Thymus (tissue), 11 donors: ENCODE data around the gene FUT3. TPM values are rescaled to one million over a fixed set of nuclear protein-coding genes. Genes with fewer than 3 reads are reported as not detected.

ENCODE experiments used
- DNase-seq, 9 donors: peaks; one replicate each; pipeline ENCODE4 v3.0.0-alpha.2; 2013; ENCODE audit warnings: low spot score in 9 of 9, low read depth in 6 of 9, missing footprints in 1 of 9
- H3K27ac ChIP-seq, 2 donors: one replicate each; pipeline ENCODE4 v1.5.1; 2013; ENCODE audit warnings: control low read depth in 1 of 2, low read depth in 1 of 2, low read length in 1 of 2, mild to moderate bottlenecking in 1 of 2, moderate library complexity in 1 of 2
- H3K27me3 ChIP-seq, 2 donors: one replicate each; pipeline ENCODE4 v1.5.1; 2013; ENCODE audit warnings: low read length in 1 of 2; ENCODE audit not compliant: control insufficient read depth in 2 of 2, insufficient read depth in 1 of 2
- H3K36me3 ChIP-seq, 2 donors: one replicate each; pipeline ENCODE4 v1.5.1; 2013; ENCODE audit warnings: low read length in 1 of 2, mild to moderate bottlenecking in 1 of 2, moderate library complexity in 1 of 2; ENCODE audit not compliant: control insufficient read depth in 2 of 2, insufficient read depth in 2 of 2
- H3K4me1 ChIP-seq, 2 donors: one replicate each; pipeline ENCODE4 v1.5.1; 2013; ENCODE audit warnings: low read length in 2 of 2; ENCODE audit not compliant: control insufficient read depth in 2 of 2, insufficient read depth in 2 of 2
- H3K4me3 ChIP-seq, 2 donors: one replicate each; pipeline ENCODE4 v1.5.1; 2013; ENCODE audit warnings: low read length in 2 of 2, control low read depth in 1 of 2, mild to moderate bottlenecking in 1 of 2
- H3K9me3 ChIP-seq, 2 donors: one replicate each; pipeline ENCODE4 v1.5.1; 2013; ENCODE audit warnings: low read length in 1 of 2, mild to moderate bottlenecking in 1 of 2; ENCODE audit not compliant: control insufficient read depth in 2 of 2, insufficient read depth in 1 of 2
- WGBS: extraction: QIAGEN DNeasy Blood & Tissue Kit; methylation state at CpG from one replicate; pipeline ENCODE4 v1.1.7; 2013; 5-methylcytosine and 5-hydroxymethylcytosine counted together
- polyA plus RNA-seq: library from polyadenylated mRNA; stranded (reverse); fragments of 200-250 nt; gene quantifications from one replicate; pipeline ENCODE4 v1.2.3, GENCODE V29; 2013
- total RNA-seq: library from RNA; stranded (reverse); fragments of 120-200 nt; gene quantifications from one replicate; pipeline ENCODE4 v1.2.4, GENCODE V29; 2013
- donor health status: healthy.

Gene FUT3
- total and polyA plus RNA-seq, 2 donors, result 0.19 to 2.9 TPM

GRCh38 chr19:5873617-5874199 lies 22.5 kb upstream of the FUT3 start:
- no peak for DNase-seq
- Histone ChIP-seq H3K4me3 (no peak overlapping the region), H3K27ac (no peak overlapping the region), H3K4me1 (no peaks in the 10 kb centered on the region), H3K36me3 (no peaks in the 10 kb centered on the region), H3K27me3 (peaks cover 0 to 14% of the 10 kb centered on the region in 2 donors), H3K9me3 (no peaks in the 10 kb centered on the region)
- WGBS, result 96% methylated on average over 12 of the region's 12 CpGs

- H3K4me3 ChIP-seq, result no peak overlapping the region
- DNase-seq, result no peak
- H3K9me3 ChIP-seq, result no peaks in the 10 kb centered on the region
- no peaks in the 10 kb centered on the region for H3K4me1 ChIP-seq
- WGBS, result 90% methylated on average over 12 of the region's 12 CpGs
- no peaks in the 10 kb centered on the region for H3K27me3 ChIP-seq
- H3K27ac ChIP-seq, result no peak overlapping the region
- no peaks in the 10 kb centered on the region for H3K36me3 ChIP-seq
Measured at GRCh38 chr19:5870986-5871394, 19.7 kb upstream of the FUT3 start.

- no peaks in the 10 kb centered on the region for H3K36me3 ChIP-seq
- H3K27ac ChIP-seq, result no peak overlapping the region
- 89% methylated on average over 31 of the region's 31 CpGs for WGBS
- no peaks in the 10 kb centered on the region for H3K27me3 ChIP-seq
- H3K4me1 ChIP-seq, result no peaks in the 10 kb centered on the region
- no peak overlapping the region for H3K4me3 ChIP-seq
- H3K9me3 ChIP-seq, result no peaks in the 10 kb centered on the region
- no peak for DNase-seq
Measured at GRCh38 chr19:5867201-5868136, 16.2 kb upstream of the FUT3 start.

DNA sequence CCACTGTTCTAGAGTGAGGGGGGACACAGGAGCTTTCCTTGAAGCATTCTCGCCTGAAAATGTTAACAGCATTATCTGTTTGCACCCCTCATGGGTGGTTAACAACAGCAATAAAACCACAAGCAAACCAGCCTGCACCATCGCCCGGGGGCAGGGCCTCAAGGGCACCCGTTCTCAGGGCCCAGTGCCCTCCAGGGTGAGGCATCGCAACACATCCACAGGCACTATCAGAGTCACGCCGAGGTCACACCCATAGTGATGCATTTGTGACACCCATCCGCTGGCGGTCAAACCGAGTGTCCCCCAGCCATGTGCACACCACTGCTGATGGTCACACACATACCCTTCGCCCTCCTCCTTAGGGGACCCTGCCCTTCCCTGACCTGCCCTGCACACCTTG lies 14.5 kb upstream of the FUT3 start:
- H3K4me3 ChIP-seq, result no peak overlapping the region
- no peaks in the 10 kb centered on the region for H3K27me3 ChIP-seq
- H3K27ac ChIP-seq, result no peak overlapping the region
- WGBS, result 91% methylated on average over 11 of the region's 11 CpGs
- no peak for DNase-seq
- no peaks in the 10 kb centered on the region for H3K4me1 ChIP-seq
- no peaks in the 10 kb centered on the region for H3K36me3 ChIP-seq
- no peaks in the 10 kb centered on the region for H3K9me3 ChIP-seq

DNA sequence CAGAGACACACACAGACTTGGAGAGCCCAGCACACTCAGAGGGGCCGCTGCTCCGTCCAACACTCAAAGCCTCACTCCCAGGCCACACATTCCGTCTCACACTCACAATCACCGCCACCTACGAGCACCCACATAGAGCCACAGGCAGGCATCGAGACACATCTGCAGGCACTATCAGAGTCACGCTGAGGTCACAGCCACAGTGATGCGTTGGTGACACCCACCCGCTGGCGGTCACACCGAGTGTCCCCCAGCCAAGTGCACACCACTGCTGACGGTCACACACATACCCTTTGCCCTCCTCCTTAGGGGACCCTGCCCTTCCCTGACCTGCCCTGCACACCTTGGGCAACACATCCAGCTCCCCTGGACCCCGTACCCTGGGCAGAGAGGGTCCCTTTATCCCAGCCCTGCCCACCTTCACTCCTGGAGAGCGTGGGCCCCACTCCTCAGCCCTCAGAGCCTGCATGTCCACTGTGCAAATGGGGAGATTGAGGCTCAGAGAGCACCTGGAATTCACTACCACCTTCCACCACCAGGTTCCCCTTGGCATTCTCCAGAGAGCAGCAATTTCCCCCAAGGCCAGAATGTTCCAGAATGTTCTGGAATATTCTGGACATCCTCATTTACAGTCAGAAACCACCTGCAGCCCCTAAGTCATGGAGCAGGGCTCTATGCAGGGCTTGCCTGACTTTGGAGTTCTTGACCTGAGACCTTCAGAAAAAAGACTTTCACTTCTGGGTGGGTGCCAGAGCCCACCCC lies 13.7 kb upstream of the FUT3 start:
- Histone ChIP-seq H3K4me3 (no peak overlapping the region), H3K36me3 (no peaks in the 10 kb centered on the region), H3K9me3 (no peaks in the 10 kb centered on the region), H3K27ac (no peak overlapping the region), H3K27me3 (no peaks in the 10 kb centered on the region), H3K4me1 (no peaks in the 10 kb centered on the region)
- DNase-seq, result peak in 1 of 9 donors; percentile 6
- WGBS, result 94% methylated on average over 14 of the region's 14 CpGs

DNA sequence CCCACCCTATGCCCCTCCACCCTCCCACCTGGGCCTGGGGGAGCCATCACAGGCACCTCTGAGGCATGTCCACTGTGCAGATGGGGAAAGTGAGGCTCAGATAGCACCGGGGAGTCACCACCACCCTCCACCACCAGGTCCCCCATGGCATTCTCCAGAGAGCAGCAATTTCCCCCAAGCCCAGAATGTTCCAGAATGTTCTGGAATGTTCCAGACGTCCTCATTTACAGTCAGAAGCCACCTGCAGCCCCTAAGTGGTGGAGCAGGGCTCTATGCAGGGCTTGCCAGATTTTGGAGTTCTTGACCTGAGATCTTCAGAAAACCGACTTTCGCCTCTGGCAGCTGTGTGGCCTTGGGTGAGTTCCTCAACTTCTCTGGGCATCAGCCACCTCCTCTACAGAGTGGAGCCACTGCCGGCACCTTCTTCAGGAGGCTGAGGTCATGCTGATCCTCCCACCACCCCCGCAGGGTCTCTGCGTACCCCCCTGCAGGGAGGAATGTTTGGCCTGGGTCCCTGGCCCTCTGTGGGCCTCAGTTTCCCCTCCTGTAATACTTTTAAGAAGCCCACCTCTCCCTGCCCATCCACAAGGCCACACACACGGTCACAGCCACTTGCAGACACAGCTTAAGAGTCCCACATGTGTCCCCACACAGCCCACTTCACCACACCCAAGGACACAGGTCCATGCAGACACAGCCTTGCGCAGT lies 12.9 kb upstream of the FUT3 start:
- 91% methylated on average over 9 of the region's 9 CpGs for WGBS
- Histone ChIP-seq H3K4me3 (no peak overlapping the region), H3K4me1 (no peaks in the 10 kb centered on the region)

GRCh38 chr19:5863030-5863665 lies 11.9 kb upstream of the FUT3 start:
- WGBS, result 77% methylated on average over 11 of the region's 11 CpGs
- no peak for DNase-seq

More for the DNA sequence above, 12.9 kb upstream of the FUT3 start:
- no peak for DNase-seq
- Histone ChIP-seq H3K36me3 (no peaks in the 10 kb centered on the region), H3K9me3 (no peaks in the 10 kb centered on the region), H3K27ac (no peak overlapping the region), H3K27me3 (no peaks in the 10 kb centered on the region)

DNA sequence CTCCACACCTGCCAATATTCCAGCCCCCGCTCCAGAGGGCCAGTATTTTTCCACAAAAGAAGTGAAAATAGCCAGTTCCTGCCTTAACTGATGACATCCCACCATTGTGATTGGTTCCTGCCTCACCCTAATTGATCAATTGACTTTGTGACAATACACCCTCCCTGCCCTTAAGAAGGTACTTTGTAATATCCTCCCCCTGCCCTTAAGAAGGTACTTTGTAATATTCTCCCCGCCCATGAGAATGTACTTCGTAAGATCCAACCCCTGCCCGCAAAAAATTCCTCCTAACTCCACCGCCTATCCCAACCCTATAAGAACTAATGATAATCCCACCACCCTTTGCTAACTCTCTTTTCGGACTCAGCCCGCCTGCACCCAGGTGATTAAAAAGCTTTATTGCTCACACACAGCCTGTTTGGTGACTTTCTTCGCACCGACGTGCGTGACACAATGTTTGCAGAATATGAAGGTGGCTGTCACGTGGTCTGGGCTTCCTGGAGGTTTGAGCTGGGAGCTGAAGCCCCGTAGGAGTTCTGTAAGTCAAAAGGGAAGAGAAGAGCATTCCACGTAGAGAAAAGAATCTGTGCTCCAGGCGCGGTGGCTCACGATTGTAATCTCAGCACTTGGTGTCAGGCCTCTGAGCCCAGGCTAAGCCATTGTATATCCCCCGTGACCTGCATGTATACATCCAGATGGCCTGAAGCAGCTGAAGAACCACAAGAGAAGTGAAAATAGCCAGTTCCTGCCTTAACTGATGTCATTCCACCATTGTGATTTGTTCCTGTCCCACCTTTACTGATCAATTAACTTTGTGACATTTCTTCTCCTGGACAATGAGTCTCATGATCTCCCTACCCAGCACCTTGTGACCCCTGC lies 6.2 kb upstream of the FUT3 start:
- WGBS, result 96% methylated on average over 18 of the region's 18 CpGs
- H3K4me3 ChIP-seq, result no peak overlapping the region

More at GRCh38 chr19:5863030-5863665, 11.9 kb upstream of the FUT3 start:
- Histone ChIP-seq H3K27me3 (no peaks in the 10 kb centered on the region), H3K4me3 (no peak overlapping the region), H3K4me1 (no peaks in the 10 kb centered on the region), H3K9me3 (no peaks in the 10 kb centered on the region), H3K36me3 (no peaks in the 10 kb centered on the region), H3K27ac (no peak overlapping the region)

More for the DNA sequence above, 6.2 kb upstream of the FUT3 start:
- Histone ChIP-seq H3K27me3 (peaks cover 0 to 2% of the 10 kb centered on the region in 2 donors), H3K36me3 (no peaks in the 10 kb centered on the region), H3K4me1 (no peaks in the 10 kb centered on the region), H3K27ac (no peak overlapping the region), H3K9me3 (no peaks in the 10 kb centered on the region)
- DNase-seq, result no peak
